Activated naive CD4-positive, alpha-beta T cell treated with Interleukin-2 at 50 U/mL for 16 hours (primary cell): ENCODE measurements around the gene PRX.
"Not testable (repeated sequence)": the region's sequence is repeated elsewhere in the genome, so short reads cannot be mapped to it uniquely, and the experiment has no call there.

Source experiments
- DNase-seq: peaks from one replicate; pipeline ENCODE4 v3.0.0-alpha.2; 2020

Gene PRX

GRCh38 chr19:40413291-40413845 lies at the start of gene PRX:
TSS of gene PRX (minus strand) at chr19:40413378. CDS start at chr19:40407932, 5,446 bp downstream.
- DNase-seq = no peak

GRCh38 chr19:40461669-40462221 lies 48.6 kb upstream of the PRX start:
- DNase-seq = no peak

- no peak for DNase-seq
These were observed 47.0 kb upstream of the PRX start for GRCh38 chr19:40460185-40460584.

GRCh38 chr19:40458597-40458974 lies 45.4 kb upstream of the PRX start:
- no peak for DNase-seq

GRCh38 chr19:40457953-40458596 lies 44.9 kb upstream of the PRX start:
- DNase-seq = no peak

- DNase-seq = no peak
These were observed 43.9 kb upstream of the PRX start for GRCh38 chr19:40457048-40457447.

- DNase-seq = not testable (repeated sequence)
These were observed 40.8 kb upstream of the PRX start for GRCh38 chr19:40453943-40454342.

GRCh38 chr19:40453151-40453735 lies 40.1 kb upstream of the PRX start:
- DNase-seq = no peak

- no peak for DNase-seq
These were observed 38.8 kb upstream of the PRX start for GRCh38 chr19:40452016-40452415.

- no peak for DNase-seq
These were observed 37.5 kb upstream of the PRX start for GRCh38 chr19:40450664-40451063.

- no peak for DNase-seq
These were observed 36.3 kb upstream of the PRX start for GRCh38 chr19:40449506-40449905.

GRCh38 chr19:40446263-40446784 lies 33.1 kb upstream of the PRX start:
- no peak for DNase-seq

GRCh38 chr19:40445780-40446262 lies 32.6 kb upstream of the PRX start:
- DNase-seq = no peak

GRCh38 chr19:40444825-40445312 lies 31.7 kb upstream of the PRX start:
- no peak for DNase-seq

GRCh38 chr19:40444000-40444824 lies 31.0 kb upstream of the PRX start, which contains the start of gene SERTAD3:
TSS of gene SERTAD3 (minus strand) at chr19:40444335. CDS start at chr19:40442080, 2,255 bp downstream.
- peak; percentile 97 for DNase-seq

- DNase-seq = peak; percentile 99
These were observed 30.2 kb upstream of the PRX start for GRCh38 chr19:40443131-40443999.

GRCh38 chr19:40442328-40443130 lies 29.4 kb upstream of the PRX start:
- DNase-seq = peak; percentile 12

GRCh38 chr19:40441719-40442253 lies 28.6 kb upstream of the PRX start:
- DNase-seq = no peak

- DNase-seq = no peak
These were observed 25.1 kb upstream of the PRX start for GRCh38 chr19:40438284-40438683.
